ENCODE data around the gene KCNIP4. TPM values are rescaled to one million over a fixed set of nuclear protein-coding genes. Genes with fewer than 3 reads are reported as not detected.

Gene KCNIP4
- total and polyA plus RNA-seq, 2 experiments from 2014 or later: 0.14 to 0.63 TPM

DNA sequence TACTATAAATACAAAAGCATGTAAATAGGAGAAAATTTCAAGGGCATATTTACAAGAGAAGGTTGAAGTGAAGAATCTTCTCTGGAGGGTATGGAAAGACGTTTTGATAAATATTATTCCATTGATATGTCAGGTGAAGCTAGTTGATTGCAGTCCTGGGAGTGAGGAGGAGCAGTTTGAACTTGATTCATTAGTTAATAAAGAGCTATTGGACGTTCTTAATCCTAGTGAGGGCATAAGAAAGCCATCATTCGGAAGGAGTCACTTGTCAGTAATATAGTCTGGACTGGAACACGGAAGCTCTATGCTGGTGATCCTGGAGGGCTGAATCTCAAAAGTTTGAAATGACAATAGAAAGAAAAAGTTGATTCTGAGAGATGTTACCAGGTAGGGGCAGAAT is 793.2 kb downstream of the KCNIP4 start:
- H3K36me3 ChIP-seq (ENCODE audit: insufficient read depth): no peaks in the 10 kb centered on the region
- H3F3A ChIP-seq (replicated peaks; ENCODE audit: low read depth): no peaks in the 10 kb centered on the region
- no peaks in the 10 kb centered on the region for H3K9me3 Mint-ChIP-seq
- H3K27ac ChIP-seq (ENCODE audit: low read depth): no peak overlapping the region
- no peak overlapping the region; the same call in 1 of the 2 replicates for H3K27ac Mint-ChIP-seq
- TF ChIP-seq, protein P1, sequence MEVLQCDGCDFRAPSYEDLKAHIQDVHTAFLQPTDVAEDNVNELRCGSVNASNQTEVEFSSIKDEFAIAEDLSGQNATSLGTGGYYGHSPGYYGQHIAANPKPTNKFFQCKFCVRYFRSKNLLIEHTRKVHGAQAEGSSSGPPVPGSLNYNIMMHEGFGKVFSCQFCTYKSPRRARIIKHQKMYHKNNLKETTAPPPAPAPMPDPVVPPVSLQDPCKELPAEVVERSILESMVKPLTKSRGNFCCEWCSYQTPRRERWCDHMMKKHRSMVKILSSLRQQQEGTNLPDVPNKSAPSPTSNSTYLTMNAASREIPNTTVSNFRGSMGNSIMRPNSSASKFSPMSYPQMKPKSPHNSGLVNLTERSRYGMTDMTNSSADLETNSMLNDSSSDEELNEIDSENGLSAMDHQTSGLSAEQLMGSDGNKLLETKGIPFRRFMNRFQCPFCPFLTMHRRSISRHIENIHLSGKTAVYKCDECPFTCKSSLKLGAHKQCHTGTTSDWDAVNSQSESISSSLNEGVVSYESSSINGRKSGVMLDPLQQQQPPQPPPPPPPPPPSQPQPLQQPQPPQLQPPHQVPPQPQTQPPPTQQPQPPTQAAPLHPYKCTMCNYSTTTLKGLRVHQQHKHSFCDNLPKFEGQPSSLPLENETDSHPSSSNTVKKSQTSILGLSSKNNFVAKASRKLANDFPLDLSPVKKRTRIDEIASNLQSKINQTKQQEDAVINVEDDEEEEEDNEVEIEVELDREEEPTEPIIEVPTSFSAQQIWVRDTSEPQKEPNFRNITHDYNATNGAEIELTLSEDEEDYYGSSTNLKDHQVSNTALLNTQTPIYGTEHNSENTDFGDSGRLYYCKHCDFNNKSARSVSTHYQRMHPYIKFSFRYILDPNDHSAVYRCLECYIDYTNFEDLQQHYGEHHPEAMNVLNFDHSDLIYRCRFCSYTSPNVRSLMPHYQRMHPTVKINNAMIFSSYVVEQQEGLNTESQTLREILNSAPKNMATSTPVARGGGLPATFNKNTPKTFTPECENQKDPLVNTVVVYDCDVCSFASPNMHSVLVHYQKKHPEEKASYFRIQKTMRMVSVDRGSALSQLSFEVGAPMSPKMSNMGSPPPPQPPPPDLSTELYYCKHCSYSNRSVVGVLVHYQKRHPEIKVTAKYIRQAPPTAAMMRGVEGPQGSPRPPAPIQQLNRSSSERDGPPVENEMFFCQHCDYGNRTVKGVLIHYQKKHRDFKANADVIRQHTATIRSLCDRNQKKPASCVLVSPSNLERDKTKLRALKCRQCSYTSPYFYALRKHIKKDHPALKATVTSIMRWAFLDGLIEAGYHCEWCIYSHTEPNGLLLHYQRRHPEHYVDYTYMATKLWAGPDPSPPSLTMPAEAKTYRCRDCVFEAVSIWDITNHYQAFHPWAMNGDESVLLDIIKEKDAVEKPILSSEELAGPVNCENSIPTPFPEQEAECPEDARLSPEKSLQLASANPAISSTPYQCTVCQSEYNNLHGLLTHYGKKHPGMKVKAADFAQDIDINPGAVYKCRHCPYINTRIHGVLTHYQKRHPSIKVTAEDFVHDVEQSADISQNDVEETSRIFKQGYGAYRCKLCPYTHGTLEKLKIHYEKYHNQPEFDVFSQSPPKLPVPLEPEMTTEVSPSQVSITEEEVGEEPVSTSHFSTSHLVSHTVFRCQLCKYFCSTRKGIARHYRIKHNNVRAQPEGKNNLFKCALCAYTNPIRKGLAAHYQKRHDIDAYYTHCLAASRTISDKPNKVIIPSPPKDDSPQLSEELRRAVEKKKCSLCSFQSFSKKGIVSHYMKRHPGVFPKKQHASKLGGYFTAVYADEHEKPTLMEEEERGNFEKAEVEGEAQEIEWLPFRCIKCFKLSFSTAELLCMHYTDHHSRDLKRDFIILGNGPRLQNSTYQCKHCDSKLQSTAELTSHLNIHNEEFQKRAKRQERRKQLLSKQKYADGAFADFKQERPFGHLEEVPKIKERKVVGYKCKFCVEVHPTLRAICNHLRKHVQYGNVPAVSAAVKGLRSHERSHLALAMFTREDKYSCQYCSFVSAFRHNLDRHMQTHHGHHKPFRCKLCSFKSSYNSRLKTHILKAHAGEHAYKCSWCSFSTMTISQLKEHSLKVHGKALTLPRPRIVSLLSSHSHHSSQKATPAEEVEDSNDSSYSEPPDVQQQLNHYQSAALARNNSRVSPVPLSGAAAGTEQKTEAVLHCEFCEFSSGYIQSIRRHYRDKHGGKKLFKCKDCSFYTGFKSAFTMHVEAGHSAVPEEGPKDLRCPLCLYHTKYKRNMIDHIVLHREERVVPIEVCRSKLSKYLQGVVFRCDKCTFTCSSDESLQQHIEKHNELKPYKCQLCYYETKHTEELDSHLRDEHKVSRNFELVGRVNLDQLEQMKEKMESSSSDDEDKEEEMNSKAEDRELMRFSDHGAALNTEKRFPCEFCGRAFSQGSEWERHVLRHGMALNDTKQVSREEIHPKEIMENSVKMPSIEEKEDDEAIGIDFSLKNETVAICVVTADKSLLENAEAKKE (CRISPR knock-in tag; IDR thresholded peaks at IDR 0.05): no peak
- TF ChIP-seq ZNF114 (CRISPR knock-in tag; IDR thresholded peaks at IDR 0.05) (no peak), EZH2 (IDR thresholded peaks at IDR 0.05; ENCODE audit: low read depth, unreplicated experiment) (no peak), STAT1 (IDR thresholded peaks at IDR 0.05; ENCODE audit: unreplicated experiment) (no peak), EZH2phosphoT487 (IDR thresholded peaks at IDR 0.05; ENCODE audit: unreplicated experiment) (no peak), JUNB (IDR thresholded peaks at IDR 0.05; ENCODE audit: unreplicated experiment) (no peak), POLR2AphosphoS5 (IDR thresholded peaks at IDR 0.05; ENCODE audit: low read depth) (no peak), CREB1 (CRISPR knock-in tag; IDR thresholded peaks at IDR 0.05; ENCODE audit: low read depth) (no peak)
- TF ChIP-seq, protein P2, sequence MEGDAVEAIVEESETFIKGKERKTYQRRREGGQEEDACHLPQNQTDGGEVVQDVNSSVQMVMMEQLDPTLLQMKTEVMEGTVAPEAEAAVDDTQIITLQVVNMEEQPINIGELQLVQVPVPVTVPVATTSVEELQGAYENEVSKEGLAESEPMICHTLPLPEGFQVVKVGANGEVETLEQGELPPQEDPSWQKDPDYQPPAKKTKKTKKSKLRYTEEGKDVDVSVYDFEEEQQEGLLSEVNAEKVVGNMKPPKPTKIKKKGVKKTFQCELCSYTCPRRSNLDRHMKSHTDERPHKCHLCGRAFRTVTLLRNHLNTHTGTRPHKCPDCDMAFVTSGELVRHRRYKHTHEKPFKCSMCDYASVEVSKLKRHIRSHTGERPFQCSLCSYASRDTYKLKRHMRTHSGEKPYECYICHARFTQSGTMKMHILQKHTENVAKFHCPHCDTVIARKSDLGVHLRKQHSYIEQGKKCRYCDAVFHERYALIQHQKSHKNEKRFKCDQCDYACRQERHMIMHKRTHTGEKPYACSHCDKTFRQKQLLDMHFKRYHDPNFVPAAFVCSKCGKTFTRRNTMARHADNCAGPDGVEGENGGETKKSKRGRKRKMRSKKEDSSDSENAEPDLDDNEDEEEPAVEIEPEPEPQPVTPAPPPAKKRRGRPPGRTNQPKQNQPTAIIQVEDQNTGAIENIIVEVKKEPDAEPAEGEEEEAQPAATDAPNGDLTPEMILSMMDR (conservative IDR thresholded peaks at IDR 0.05; ENCODE audit: low read depth in 2 of 2): no peak
- TF ChIP-seq, protein P3, sequence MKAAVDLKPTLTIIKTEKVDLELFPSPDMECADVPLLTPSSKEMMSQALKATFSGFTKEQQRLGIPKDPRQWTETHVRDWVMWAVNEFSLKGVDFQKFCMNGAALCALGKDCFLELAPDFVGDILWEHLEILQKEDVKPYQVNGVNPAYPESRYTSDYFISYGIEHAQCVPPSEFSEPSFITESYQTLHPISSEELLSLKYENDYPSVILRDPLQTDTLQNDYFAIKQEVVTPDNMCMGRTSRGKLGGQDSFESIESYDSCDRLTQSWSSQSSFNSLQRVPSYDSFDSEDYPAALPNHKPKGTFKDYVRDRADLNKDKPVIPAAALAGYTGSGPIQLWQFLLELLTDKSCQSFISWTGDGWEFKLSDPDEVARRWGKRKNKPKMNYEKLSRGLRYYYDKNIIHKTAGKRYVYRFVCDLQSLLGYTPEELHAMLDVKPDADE (IDR thresholded peaks at IDR 0.05): no peak
- TF ChIP-seq, protein P4, sequence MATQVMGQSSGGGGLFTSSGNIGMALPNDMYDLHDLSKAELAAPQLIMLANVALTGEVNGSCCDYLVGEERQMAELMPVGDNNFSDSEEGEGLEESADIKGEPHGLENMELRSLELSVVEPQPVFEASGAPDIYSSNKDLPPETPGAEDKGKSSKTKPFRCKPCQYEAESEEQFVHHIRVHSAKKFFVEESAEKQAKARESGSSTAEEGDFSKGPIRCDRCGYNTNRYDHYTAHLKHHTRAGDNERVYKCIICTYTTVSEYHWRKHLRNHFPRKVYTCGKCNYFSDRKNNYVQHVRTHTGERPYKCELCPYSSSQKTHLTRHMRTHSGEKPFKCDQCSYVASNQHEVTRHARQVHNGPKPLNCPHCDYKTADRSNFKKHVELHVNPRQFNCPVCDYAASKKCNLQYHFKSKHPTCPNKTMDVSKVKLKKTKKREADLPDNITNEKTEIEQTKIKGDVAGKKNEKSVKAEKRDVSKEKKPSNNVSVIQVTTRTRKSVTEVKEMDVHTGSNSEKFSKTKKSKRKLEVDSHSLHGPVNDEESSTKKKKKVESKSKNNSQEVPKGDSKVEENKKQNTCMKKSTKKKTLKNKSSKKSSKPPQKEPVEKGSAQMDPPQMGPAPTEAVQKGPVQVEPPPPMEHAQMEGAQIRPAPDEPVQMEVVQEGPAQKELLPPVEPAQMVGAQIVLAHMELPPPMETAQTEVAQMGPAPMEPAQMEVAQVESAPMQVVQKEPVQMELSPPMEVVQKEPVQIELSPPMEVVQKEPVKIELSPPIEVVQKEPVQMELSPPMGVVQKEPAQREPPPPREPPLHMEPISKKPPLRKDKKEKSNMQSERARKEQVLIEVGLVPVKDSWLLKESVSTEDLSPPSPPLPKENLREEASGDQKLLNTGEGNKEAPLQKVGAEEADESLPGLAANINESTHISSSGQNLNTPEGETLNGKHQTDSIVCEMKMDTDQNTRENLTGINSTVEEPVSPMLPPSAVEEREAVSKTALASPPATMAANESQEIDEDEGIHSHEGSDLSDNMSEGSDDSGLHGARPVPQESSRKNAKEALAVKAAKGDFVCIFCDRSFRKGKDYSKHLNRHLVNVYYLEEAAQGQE (IDR thresholded peaks at IDR 0.05; ENCODE audit: unreplicated experiment): no peak
- no peak overlapping the region for H3K4me3 ChIP-seq
- no peak for DNase-seq (ENCODE audit: low spot score)
- no peak overlapping the region for H2AFZ ChIP-seq
- no peak for ATAC-seq
- H3K4me1 ChIP-seq (ENCODE audit: insufficient read depth): no peaks in the 10 kb centered on the region
- H3K79me2 ChIP-seq (replicated peaks; ENCODE audit: insufficient read depth): no peaks in the 10 kb centered on the region
- no peaks in the 10 kb centered on the region for H3K4me1 Mint-ChIP-seq
- H4K20me1 ChIP-seq (replicated peaks; ENCODE audit: insufficient read depth): no peaks in the 10 kb centered on the region
- no peaks in the 10 kb centered on the region for H3K27me3 ChIP-seq (ENCODE audit: insufficient read depth)
- no peaks in the 10 kb centered on the region for H3K36me3 Mint-ChIP-seq (ENCODE audit: low read depth)
- no peak overlapping the region for H3K4me3 Mint-ChIP-seq
- H3K27me3 Mint-ChIP-seq (ENCODE audit: insufficient read depth, low read depth, poor library complexity): peaks cover 1% of the 10 kb centered on the region
- no peak overlapping the region for H3K4me2 ChIP-seq
- no peaks in the 10 kb centered on the region for H3K9me2 ChIP-seq (ENCODE audit: insufficient read depth)
